Hair follicular keratinocyte (primary cell): Measurements from ENCODE around the gene CLPSL2. TPM values are rescaled to one million over a fixed set of nuclear protein-coding genes. Genes with fewer than 3 reads are reported as not detected.

Source experiments
- total RNA-seq: library from RNA; depleted of rRNA; stranded (reverse); fragments of >200 nt; gene quantifications from 2 replicates; pipeline ENCODE4 v1.2.3, GENCODE V29; 2015

CLPSL2 gene
- not detected in 2 replicates for total RNA-seq

GRCh38 chr6:35776364-35777215, at the start of gene CLPSL2:
CLPSL2 (plus strand) TSS chr6:35776598; CDS start chr6:35776619, 21 bp downstream.

GRCh38 chr6:35736982-35737412, 39.4 kb upstream of the CLPSL2 start, which contains the start of gene ARMC12:
ARMC12 (plus strand) TSS chr6:35737032; CDS start chr6:35737109, 77 bp downstream.

GRCh38 chr6:35780719-35781118, 4.3 kb downstream of the CLPSL2 start, which contains the start of gene CLPSL1:
CLPSL1 (plus strand) TSS chr6:35781019; CDS start chr6:35781111, 92 bp downstream.

GRCh38 chr6:35804996-35805736, 28.8 kb downstream of the CLPSL2 start, which contains the start of gene LHFPL5:
LHFPL5 (plus strand) TSS chr6:35805352; CDS start chr6:35805671, 319 bp downstream.

Other genes starting within 250 kb of the CLPSL2 start
- gene FKBP5, start 87.7 kb upstream of the CLPSL2 start, total RNA-seq, result 57.5 and 71.2 TPM in 2 replicates
- gene ARMC12, start 39.6 kb upstream of the CLPSL2 start, total RNA-seq, result 0.23 TPM in 1 of 2 replicates, not detected in the other
- gene CLPSL1, start 4.4 kb downstream of the CLPSL2 start, total RNA-seq, result not detected in 2 replicates
- gene CLPS, start 20.7 kb downstream of the CLPSL2 start, total RNA-seq, result not detected in 2 replicates
- not detected in 2 replicates for gene LHFPL5, start 28.8 kb downstream of the CLPSL2 start, total RNA-seq
- 60.2 and 62.6 TPM in 2 replicates for gene SRPK1, start 144.5 kb downstream of the CLPSL2 start, total RNA-seq
- gene SLC26A8, start 248.0 kb downstream of the CLPSL2 start, total RNA-seq, result not detected in 2 replicates